Gastrocnemius medialis (tissue), 4 donors: Measurements from ENCODE around the gene BRICD5. TPM values are rescaled to one million over a fixed set of nuclear protein-coding genes. Genes with fewer than 3 reads are reported as not detected.
"Not testable (repeated sequence)": the region's sequence is repeated elsewhere in the genome, so short reads cannot be mapped to it uniquely, and the experiment has no call there.

Experiments used
- ATAC-seq, 2 donors: fragments of 150-250 bp; one replicate each; pipeline ENCODE4 v1.9.1; 2016
- DNase-seq, 2 donors: peaks; one replicate each; pipeline ENCODE4 v3.0.0-alpha.2; 2019
- H3K27ac ChIP-seq, 4 donors: fragments of 200-600 bp; sonication (generic); 1 replicate in 1 of 4; 2 replicates in 3 of 4; pipeline ENCODE4 v1.5.1; 2016 to 2018; ENCODE audit warnings: mild to moderate bottlenecking in 2 of 4, moderate library complexity in 1 of 4
- H3K27me3 ChIP-seq, 3 donors: fragments of 200-600 bp; sonication (generic) in 2 of 3; 1 replicate in 1 of 3; 2 replicates in 2 of 3; pipeline versions ENCODE4 v1.5.1 to v1.6.0; 2016 to 2019; ENCODE audit warnings: mild to moderate bottlenecking in 1 of 3, moderate library complexity in 1 of 3
- H3K36me3 ChIP-seq, 2 donors: fragments of 200-600 bp; sonication (generic) in 1 of 2; one replicate each; pipeline ENCODE4 v1.5.1; 2017 to 2018
- H3K4me1 ChIP-seq, 2 donors: fragments of 200-600 bp; sonication (generic) in 1 of 2; one replicate each; pipeline ENCODE4 v1.5.1; 2016 to 2017; ENCODE audit warnings: mild to moderate bottlenecking in 2 of 2
- H3K4me3 ChIP-seq, 4 donors: fragments of 200-600 bp; sonication (generic) in 3 of 4; 1 replicate in 1 of 4; 2 replicates in 3 of 4; pipeline ENCODE4 v1.5.1; 2016 to 2019; ENCODE audit warnings: mild to moderate bottlenecking in 2 of 4
- H3K9me3 ChIP-seq, 3 donors: fragments of 200-600 bp; sonication (generic) in 2 of 3; 1 replicate in 1 of 3; 2 replicates in 2 of 3; pipeline ENCODE4 v1.5.1; 2016 to 2019
- POLR2A ChIP-seq, 2 donors: fragments of 450-650 bp; IDR thresholded peaks; one replicate each; pipeline ENCODE4 v1.6.1; 2017; ENCODE audit warnings: antibody characterized with exemption in 2 of 2, mild to moderate bottlenecking in 2 of 2, moderate library complexity in 2 of 2
- in situ Hi-C, 4 donors: fragments of 200-750 bp; cut with MboI; loops; one replicate each; pipeline versions ENCODE4 v1.15.0 to v1.8.0; 2017; ENCODE audit warnings: low sequenced_read_pairs in 4 of 4
- intact Hi-C: fragments of 100-400 bp; cut with DNase I; formaldehyde crosslinking; loops from one replicate; pipeline ENCODE4 v1.15.1; 2023; ENCODE audit warnings: low total_unique reads
- total RNA-seq, 4 donors: library from RNA; depleted of rRNA; stranded (reverse); fragments of >200 nt; gene quantifications; one replicate each; pipeline versions ENCODE4 v1.1.0 to v1.2.3, GENCODE V29; 2016
- TF ChIP-seq, protein P1 (sequence below), 5 experiments: fragments of 450-650 bp in 3 of 5; fragments of 200-600 bp in 2 of 5; sonication (generic) in 2 of 5; IDR thresholded peaks in 4 of 5; conservative IDR thresholded peaks in 1 of 5; 1 replicate in 4 of 5; 2 replicates in 1 of 5; pipeline ENCODE4 v1.5.1; 2016 to 2019; ENCODE audit warnings: antibody characterized with exemption in 5 of 5, mild to moderate bottlenecking in 3 of 5, moderate library complexity in 3 of 5

The BRICD5 gene
- total RNA-seq, 4 donors from 2014 or later: 0.15 to 2.2 (median 1.4) TPM

- DNase-seq (no peak), ATAC-seq (no peak)
- TF ChIP-seq POLR2A (IDR thresholded peaks at IDR 0.05): no peak
- in situ Hi-C loops (no loop called here), intact Hi-C loops (no loop called here)
- Histone ChIP-seq H3K27me3 (no peaks in the 10 kb centered on the region), H3K36me3 (peaks cover 0 to 62% of the 10 kb centered on the region in 2 donors), H3K9me3 (no peaks in the 10 kb centered on the region), H3K27ac (no peak overlapping the region), H3K4me3 (no peak overlapping the region), H3K4me1 (no peaks in the 10 kb centered on the region)
Measured at GRCh38 chr16:2243781-2244180, 33.1 kb upstream of the BRICD5 start.

DNA sequence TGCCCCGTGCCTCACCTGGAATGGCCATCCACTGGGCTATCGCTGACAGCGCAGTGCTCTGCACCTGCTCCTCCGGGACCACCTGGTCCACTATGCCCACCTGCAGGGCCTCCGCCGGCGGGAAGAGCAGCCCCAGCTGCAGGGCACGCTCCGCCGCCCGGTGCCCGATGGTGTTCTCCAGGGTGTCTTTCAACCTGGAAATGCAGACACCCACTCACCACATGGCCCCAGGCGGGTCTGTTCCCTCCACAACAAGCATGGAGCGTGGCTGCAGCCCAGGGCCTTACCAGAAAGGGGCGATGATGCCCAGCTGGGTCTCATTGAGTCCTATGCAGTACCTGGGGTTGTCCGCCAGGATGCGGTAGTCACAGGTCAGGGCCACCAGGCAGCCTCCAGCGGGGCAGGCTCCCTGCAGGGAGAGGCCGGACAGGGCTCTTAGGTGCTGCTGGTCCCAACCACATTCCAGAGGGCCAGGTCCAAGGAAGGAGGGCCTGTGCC lies 32.4 kb upstream of the BRICD5 start:
- no peak for TF ChIP-seq POLR2A (IDR thresholded peaks at IDR 0.05)
- TF ChIP-seq, protein P1, sequence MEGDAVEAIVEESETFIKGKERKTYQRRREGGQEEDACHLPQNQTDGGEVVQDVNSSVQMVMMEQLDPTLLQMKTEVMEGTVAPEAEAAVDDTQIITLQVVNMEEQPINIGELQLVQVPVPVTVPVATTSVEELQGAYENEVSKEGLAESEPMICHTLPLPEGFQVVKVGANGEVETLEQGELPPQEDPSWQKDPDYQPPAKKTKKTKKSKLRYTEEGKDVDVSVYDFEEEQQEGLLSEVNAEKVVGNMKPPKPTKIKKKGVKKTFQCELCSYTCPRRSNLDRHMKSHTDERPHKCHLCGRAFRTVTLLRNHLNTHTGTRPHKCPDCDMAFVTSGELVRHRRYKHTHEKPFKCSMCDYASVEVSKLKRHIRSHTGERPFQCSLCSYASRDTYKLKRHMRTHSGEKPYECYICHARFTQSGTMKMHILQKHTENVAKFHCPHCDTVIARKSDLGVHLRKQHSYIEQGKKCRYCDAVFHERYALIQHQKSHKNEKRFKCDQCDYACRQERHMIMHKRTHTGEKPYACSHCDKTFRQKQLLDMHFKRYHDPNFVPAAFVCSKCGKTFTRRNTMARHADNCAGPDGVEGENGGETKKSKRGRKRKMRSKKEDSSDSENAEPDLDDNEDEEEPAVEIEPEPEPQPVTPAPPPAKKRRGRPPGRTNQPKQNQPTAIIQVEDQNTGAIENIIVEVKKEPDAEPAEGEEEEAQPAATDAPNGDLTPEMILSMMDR (IDR thresholded peaks at IDR 0.05 in 4 of 5, conservative IDR thresholded peaks at IDR 0.05 in 1 of 5): no peak
- Histone ChIP-seq H3K27ac (no peak overlapping the region), H3K4me3 (no peak overlapping the region), H3K36me3 (peaks cover 0 to 62% of the 10 kb centered on the region in 2 donors), H3K9me3 (no peaks in the 10 kb centered on the region), H3K27me3 (no peaks in the 10 kb centered on the region), H3K4me1 (no peaks in the 10 kb centered on the region)
- in situ Hi-C loops: no loop called here
- intact Hi-C loops: no loop called here
- no peak for DNase-seq
- ATAC-seq: no peak

DNA sequence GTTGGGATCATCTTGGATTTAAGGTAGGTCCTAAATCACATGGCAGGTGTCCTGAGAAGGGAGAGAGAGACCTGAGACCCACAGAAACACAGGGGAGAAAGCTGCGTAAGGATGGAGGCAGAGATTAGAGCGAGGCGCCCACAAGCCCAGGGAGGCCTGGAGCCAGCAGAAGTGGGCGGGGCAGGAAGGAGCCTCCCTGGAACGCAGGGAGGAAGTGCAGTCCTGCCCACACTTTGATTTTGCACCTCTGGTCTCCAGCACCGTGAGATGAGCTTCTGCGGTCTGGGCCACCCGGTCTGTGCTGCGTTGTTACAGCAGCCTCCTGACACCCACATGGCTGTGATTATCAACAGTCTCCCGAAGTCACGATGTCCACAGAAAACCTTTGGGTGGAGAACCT lies 31.9 kb upstream of the BRICD5 start:
- no peak overlapping the region for H3K4me3 ChIP-seq
- in situ Hi-C loops: no loop called here

DNA sequence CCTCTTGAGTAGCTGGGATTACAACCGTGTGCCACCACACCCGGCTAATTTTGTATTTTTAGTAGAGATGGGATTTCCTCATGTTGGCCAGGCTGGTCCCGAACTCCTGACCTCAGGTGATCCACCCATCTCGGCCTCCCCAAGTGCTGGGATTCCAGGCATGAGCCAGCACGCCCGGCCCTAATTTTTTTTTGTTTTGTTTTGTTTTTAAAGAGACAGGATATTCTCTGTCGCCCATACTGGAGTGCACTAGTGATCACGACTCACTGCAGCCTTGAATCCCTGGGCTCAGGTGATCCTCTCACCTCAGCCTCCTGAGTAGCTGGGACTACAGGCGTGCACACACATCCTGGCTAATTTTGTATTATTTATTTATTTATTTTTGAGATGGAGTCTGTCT lies 29.7 kb upstream of the BRICD5 start:
- H3K9me3 ChIP-seq, H3K27ac ChIP-seq, intact Hi-C loops, ATAC-seq, H3K4me3 ChIP-seq, in situ Hi-C loops, DNase-seq: not testable (repeated sequence)
- Histone ChIP-seq H3K27me3 (peaks cover 10 to 18% (median 17%) of the 10 kb centered on the region in 3 donors), H3K4me1 (peaks cover 13% of the 10 kb centered on the region in 2 donors), H3K36me3 (peaks cover 0 to 54% of the 10 kb centered on the region in 2 donors)

More for the DNA sequence above, 31.9 kb upstream of the BRICD5 start:
- Histone ChIP-seq H3K27ac (no peak overlapping the region), H3K4me1 (no peaks in the 10 kb centered on the region), H3K36me3 (peaks cover 0 to 62% of the 10 kb centered on the region in 2 donors), H3K9me3 (no peaks in the 10 kb centered on the region), H3K27me3 (peaks cover 0 to 3% (median 0%) of the 10 kb centered on the region in 3 donors)
- intact Hi-C loops: no loop called here
- DNase-seq: no peak
- no peak for TF ChIP-seq POLR2A (IDR thresholded peaks at IDR 0.05)
- TF ChIP-seq, protein P1 (IDR thresholded peaks at IDR 0.05 in 4 of 5, conservative IDR thresholded peaks at IDR 0.05 in 1 of 5): no peak
- no peak for ATAC-seq

GRCh38 chr16:2238838-2239675 lies 28.4 kb upstream of the BRICD5 start:
- Histone ChIP-seq H3K4me1 (peaks cover 13% of the 10 kb centered on the region in 2 donors), H3K9me3 (no peaks in the 10 kb centered on the region), H3K27me3 (peaks cover 10 to 18% (median 17%) of the 10 kb centered on the region in 3 donors), H3K27ac (no peak overlapping the region), H3K36me3 (peaks cover 0 to 54% of the 10 kb centered on the region in 2 donors), H3K4me3 (no peak overlapping the region)
- intact Hi-C loops: no loop called here
- DNase-seq: no peak
- ATAC-seq: peak in 1 of 2 donors; percentile 11
- in situ Hi-C loops: no loop called here
- TF ChIP-seq, protein P1 (IDR thresholded peaks at IDR 0.05 in 4 of 5, conservative IDR thresholded peaks at IDR 0.05 in 1 of 5): no peak
- TF ChIP-seq POLR2A (IDR thresholded peaks at IDR 0.05): no peak
